Measurements from ENCODE around the gene KCNMA1.
A peak's percentile ranks its signal among the peaks of the same experiment; 100 is the strongest.

- TF ChIP-seq RAD21 (conservative IDR thresholded peaks at IDR 0.05) (peak; percentile 74), POLR2AphosphoS5 (IDR thresholded peaks at IDR 0.05) (no peak), CTCF (IDR thresholded peaks at IDR 0.05; ENCODE audit: poor library complexity, severe bottlenecking) (peak; percentile 69), EZH2 (IDR thresholded peaks at IDR 0.05; ENCODE audit: borderline replicate concordance, insufficient read depth, low read length, poor library complexity, severe bottlenecking) (no peak), REST (IDR thresholded peaks at IDR 0.05; ENCODE audit: borderline replicate concordance) (no peak), SMC3 (conservative IDR thresholded peaks at IDR 0.05; ENCODE audit: poor library complexity) (peak; percentile 72), MXI1 (conservative IDR thresholded peaks at IDR 0.05; ENCODE audit: poor library complexity, severe bottlenecking) (no peak), EP300 (conservative IDR thresholded peaks at IDR 0.05; ENCODE audit: poor library complexity, severe bottlenecking) (no peak)
Observed at GRCh38 chr10:77251297-77252013, 386.2 kb downstream of the KCNMA1 start.

Data from neural cell (in vitro differentiated cells).